H9 (cell line): ENCODE measurements around the gene KRT85. TPM values are rescaled to one million over a fixed set of nuclear protein-coding genes. Genes with fewer than 3 reads are reported as not detected.

Source experiments
- DNase-seq: peaks from one replicate; pipeline ENCODE4 v3.0.0-alpha.2; 2017
- H2AFZ ChIP-seq: one replicate; pipeline ENCODE4 v1.6.1; 2013; ENCODE audit warnings: mild to moderate bottlenecking, low read length, control low read depth, moderate library complexity
- H2AK5ac ChIP-seq: 2 replicates; pipeline ENCODE4 v1.6.1; 2013; ENCODE audit warnings: low read length, control low read depth, mixed read lengths; ENCODE audit not compliant: insufficient read length
- H2BK120ac ChIP-seq: one replicate; pipeline ENCODE4 v1.6.1; 2013; ENCODE audit warnings: low read depth, mild to moderate bottlenecking, low read length, control low read depth, inconsistent platforms; ENCODE audit not compliant: poor library complexity, severe bottlenecking
- H2BK12ac ChIP-seq: 2 replicates; pipeline ENCODE4 v1.6.1; 2013; ENCODE audit warnings: low read length, control low read depth, mixed read lengths, low read depth; ENCODE audit not compliant: insufficient read length
- H2BK15ac ChIP-seq: 2 replicates; pipeline ENCODE4 v1.6.1; 2013; ENCODE audit warnings: low read depth, low read length, control low read depth
- H2BK20ac ChIP-seq: one replicate; pipeline ENCODE4 v1.6.1; 2013; ENCODE audit warnings: low read depth, mild to moderate bottlenecking, low read length, control low read depth, inconsistent platforms; ENCODE audit not compliant: poor library complexity, severe bottlenecking
- H2BK5ac ChIP-seq: 2 replicates; pipeline ENCODE4 v1.6.1; 2013; ENCODE audit warnings: low read length, control low read depth, mixed read lengths; ENCODE audit not compliant: insufficient read length
- H3K14ac ChIP-seq: 2 replicates; pipeline ENCODE4 v1.6.1; 2013; ENCODE audit warnings: low read length, control low read depth; ENCODE audit not compliant: insufficient read depth
- H3K18ac ChIP-seq: 2 replicates; pipeline ENCODE4 v1.6.1; 2013; ENCODE audit warnings: low read depth, mild to moderate bottlenecking, mixed read lengths, low read length, control low read depth; ENCODE audit not compliant: insufficient read length
- H3K23ac ChIP-seq: 2 replicates; pipeline ENCODE4 v1.6.1; 2013; ENCODE audit warnings: low read length, control low read depth, mixed read lengths, low read depth; ENCODE audit not compliant: insufficient read length
- H3K23me2 ChIP-seq: 2 replicates; pipeline ENCODE4 v1.6.1; 2013; ENCODE audit warnings: low read depth, mild to moderate bottlenecking, mixed read lengths, low read length, control low read depth; ENCODE audit not compliant: insufficient read length, poor library complexity, severe bottlenecking
- H3K27ac ChIP-seq: 2 replicates; pipeline ENCODE4 v1.5.1; 2013; ENCODE audit warnings: low read length, control low read depth, mixed read lengths, low read depth; ENCODE audit not compliant: insufficient read length
- H3K27me3 ChIP-seq: 2 replicates; pipeline ENCODE4 v1.6.1; 2013; ENCODE audit warnings: low read length, control low read depth, inconsistent platforms; ENCODE audit not compliant: insufficient read depth
- H3K4ac ChIP-seq: 2 replicates; pipeline ENCODE4 v1.6.1; 2013; ENCODE audit warnings: low read depth, mild to moderate bottlenecking, control low read depth, inconsistent platforms, low read length, moderate library complexity
- H3K4me1 ChIP-seq: 2 replicates; pipeline ENCODE4 v1.6.1; 2013; ENCODE audit warnings: low read length, control low read depth, inconsistent platforms; ENCODE audit not compliant: insufficient read depth
- H3K4me2 ChIP-seq: 2 replicates; pipeline ENCODE4 v1.6.1; 2013; ENCODE audit warnings: low read length, control low read depth, mixed read lengths; ENCODE audit not compliant: insufficient read length, insufficient read depth
- H3K56ac ChIP-seq: 2 replicates; pipeline ENCODE4 v1.6.1; 2013; ENCODE audit warnings: low read depth, mild to moderate bottlenecking, mixed read lengths, low read length, control low read depth; ENCODE audit not compliant: insufficient read length
- H3K79me1 ChIP-seq: 2 replicates; pipeline ENCODE4 v1.6.1; 2013; ENCODE audit warnings: low read depth, mild to moderate bottlenecking, moderate library complexity, low read length, control low read depth, inconsistent platforms; ENCODE audit not compliant: insufficient read depth, poor library complexity, severe bottlenecking
- H3K79me2 ChIP-seq: 2 replicates; pipeline ENCODE4 v1.6.1; 2013; ENCODE audit warnings: low read length, control low read depth, inconsistent platforms; ENCODE audit not compliant: insufficient read depth
- H3K9ac ChIP-seq: 2 replicates; pipeline ENCODE4 v1.6.1; 2013; ENCODE audit warnings: low read length, control low read depth, mixed read lengths; ENCODE audit not compliant: insufficient read length; ENCODE audit errors: extremely low read depth
- H3K9me3 ChIP-seq: one replicate; pipeline ENCODE4 v1.6.1; 2013; ENCODE audit warnings: low read depth, low read length, inconsistent platforms; ENCODE audit not compliant: control insufficient read depth
- H3T11ph ChIP-seq: one replicate; pipeline ENCODE4 v1.6.1; 2013; ENCODE audit warnings: mild to moderate bottlenecking, low read length, control low read depth, inconsistent platforms
- H4K20me1 ChIP-seq: one replicate; pipeline ENCODE4 v1.6.1; 2013; ENCODE audit not compliant: control insufficient read depth, insufficient read length, insufficient read depth
- H4K5ac ChIP-seq: 2 replicates; pipeline ENCODE4 v1.6.1; 2013; ENCODE audit warnings: low read depth, mild to moderate bottlenecking, mixed read lengths, low read length, control low read depth; ENCODE audit not compliant: insufficient read length
- H4K8ac ChIP-seq: replicated peaks from 2 replicates; pipeline ENCODE4 v1.6.1; 2013; ENCODE audit warnings: low read length, control low read depth, mixed read lengths, low read depth; ENCODE audit not compliant: insufficient read length
- H4K91ac ChIP-seq: 2 replicates; pipeline ENCODE4 v1.6.1; 2013; ENCODE audit warnings: low read depth, mild to moderate bottlenecking, moderate library complexity, mixed read lengths, low read length, control low read depth; ENCODE audit not compliant: insufficient read length
- H3K27ac Mint-ChIP-seq, 3 experiments: 2 replicates in 2 of 3; 3 replicates in 1 of 3; pipeline ENCODE4 v1.8.0; 2020 to 2021; ENCODE audit warnings: mixed read lengths in 3 of 3, mild to moderate bottlenecking in 1 of 3, moderate library complexity in 1 of 3
- H3K27me3 Mint-ChIP-seq: 2 replicates; pipeline ENCODE4 v1.8.0; 2021; ENCODE audit warnings: low read depth, mild to moderate bottlenecking, moderate library complexity, mixed read lengths
- H3K36me3 Mint-ChIP-seq, 3 experiments: 2 replicates in 2 of 3; 3 replicates in 1 of 3; pipeline ENCODE4 v1.8.0; 2020 to 2021; ENCODE audit warnings: low read depth in 3 of 3, mixed read lengths in 3 of 3; ENCODE audit not compliant: insufficient read depth in 1 of 3
- H3K4me1 Mint-ChIP-seq, 2 experiments: 2 replicates each; pipeline ENCODE4 v1.8.0; 2020; ENCODE audit warnings: mixed read lengths in 2 of 2
- H3K4me3 Mint-ChIP-seq, 2 experiments: 2 replicates in 1 of 2; 3 replicates in 1 of 2; pipeline ENCODE4 v1.8.0; 2020 to 2021; ENCODE audit warnings: mild to moderate bottlenecking in 2 of 2, mixed read lengths in 2 of 2, moderate library complexity in 1 of 2
- H3K9me3 Mint-ChIP-seq, 2 experiments: 2 replicates in 1 of 2; 3 replicates in 1 of 2; pipeline ENCODE4 v1.8.0; 2020; ENCODE audit warnings: mild to moderate bottlenecking in 2 of 2, mixed read lengths in 2 of 2, moderate library complexity in 1 of 2
- CTCF ChIP-seq: fragments of 200-600 bp; sonication (generic); conservative IDR thresholded peaks from 3 replicates; pipeline ENCODE4 v1.8.0; 2021; ENCODE audit warnings: antibody characterized with exemption, mild to moderate bottlenecking
- WGBS: extraction: QIAGEN DNeasy Blood & Tissue Kit; methylation state at CpG from one replicate; pipeline ENCODE4 v1.1.7; 2013; ENCODE audit warnings: missing lambda C conversion rate, low lambda C conversion rate, mixed read lengths; ENCODE audit not compliant: insufficient read length; ENCODE audit errors: extremely low coverage; 5-methylcytosine and 5-hydroxymethylcytosine counted together
- total RNA-seq: library from RNA; stranded (reverse); gene quantifications from 2 replicates; pipeline ENCODE4 v1.2.1, GENCODE V29; 2021

Gene KRT85
- total RNA-seq, 1 experiment from 2014 or later: not detected

- H2BK5ac ChIP-seq: no peak overlapping the region
- no peaks in the 10 kb centered on the region for H3K4me1 ChIP-seq
- no peak for DNase-seq
- H2BK15ac ChIP-seq: no peak overlapping the region
- H3K4me2 ChIP-seq: no peak overlapping the region
- no peaks in the 10 kb centered on the region for H3K27me3 ChIP-seq
- no peak overlapping the region for H3K4ac ChIP-seq
- H3K18ac ChIP-seq: no peak overlapping the region
- H3K27ac Mint-ChIP-seq: no peak overlapping the region; a peak in 1 of 7 replicates
- no peak overlapping the region for H3K23ac ChIP-seq
- no peaks in the 10 kb centered on the region for H3K9me3 ChIP-seq
- H3K9me3 Mint-ChIP-seq: no peaks in the 10 kb centered on the region
- no peak overlapping the region for H4K5ac ChIP-seq
- peaks cover 8 to 9% of the 10 kb centered on the region in 2 experiments for H3K4me1 Mint-ChIP-seq
- H3K14ac ChIP-seq: no peak overlapping the region
- WGBS: no CpG with 5 or more reads among the region's 4 CpGs
- no peak overlapping the region for H2AFZ ChIP-seq
- H2AK5ac ChIP-seq: no peak overlapping the region
- no peaks in the 10 kb centered on the region for H3K79me2 ChIP-seq
- H2BK12ac ChIP-seq: no peak overlapping the region
- no peak overlapping the region for H4K8ac ChIP-seq
- no peak overlapping the region for H3K4me3 Mint-ChIP-seq
- no peaks in the 10 kb centered on the region for H3K79me1 ChIP-seq
- H3K9ac ChIP-seq: no peak overlapping the region
- no peak overlapping the region for H2BK20ac ChIP-seq
- no peak overlapping the region for H3K56ac ChIP-seq
- H3K27me3 Mint-ChIP-seq: peaks cover 1% of the 10 kb centered on the region; the same call in 1 of the 2 replicates
- H3K27ac ChIP-seq: no peak overlapping the region
- H4K91ac ChIP-seq: no peak overlapping the region
- H3K36me3 Mint-ChIP-seq: no peaks in the 10 kb centered on the region
- H3K23me2 ChIP-seq: no peaks in the 10 kb centered on the region
- H3T11ph ChIP-seq: no peak overlapping the region
- H4K20me1 ChIP-seq: no peaks in the 10 kb centered on the region
- no peak overlapping the region for H2BK120ac ChIP-seq
- no peak for TF ChIP-seq CTCF
These were observed 31.6 kb downstream of the KRT85 start for GRCh38 chr12:52335598-52336262.
